Ramos (cell line): Measurements from ENCODE around the gene KANK3.
"Not testable (repeated sequence)": the region's sequence is repeated elsewhere in the genome, so short reads cannot be mapped to it uniquely, and the experiment has no call there.

Source experiments
- in situ Hi-C: fragments of 300-500 bp; cut with MboI; formaldehyde crosslinking; loops from one replicate; pipeline ENCODE4 v1.14.3; 2022; ENCODE audit warnings: low sequenced_read_pairs; ENCODE audit not compliant: unreplicated experiment

Gene KANK3

DNA sequence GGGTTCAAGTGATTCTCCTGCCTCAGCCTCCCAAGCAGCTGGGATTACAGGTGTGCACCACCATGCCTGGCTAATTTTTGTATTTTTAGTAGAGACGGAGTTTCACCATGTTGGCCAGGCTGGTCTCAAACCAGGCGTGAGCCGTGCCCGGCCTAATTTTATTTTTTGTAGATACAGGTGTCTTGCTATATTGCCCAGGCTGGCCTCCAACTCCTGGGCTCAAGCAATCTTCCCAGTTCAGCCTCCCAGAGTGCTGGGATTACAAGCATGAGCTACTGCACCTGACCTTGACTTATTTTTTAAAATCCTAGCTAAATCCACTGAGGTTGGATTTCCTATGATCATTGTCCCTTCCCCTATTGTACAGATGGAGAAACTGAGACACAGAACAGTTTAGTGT is 1.6 kb downstream of the KANK3 start:
- in situ Hi-C loops: not testable (repeated sequence)

DNA sequence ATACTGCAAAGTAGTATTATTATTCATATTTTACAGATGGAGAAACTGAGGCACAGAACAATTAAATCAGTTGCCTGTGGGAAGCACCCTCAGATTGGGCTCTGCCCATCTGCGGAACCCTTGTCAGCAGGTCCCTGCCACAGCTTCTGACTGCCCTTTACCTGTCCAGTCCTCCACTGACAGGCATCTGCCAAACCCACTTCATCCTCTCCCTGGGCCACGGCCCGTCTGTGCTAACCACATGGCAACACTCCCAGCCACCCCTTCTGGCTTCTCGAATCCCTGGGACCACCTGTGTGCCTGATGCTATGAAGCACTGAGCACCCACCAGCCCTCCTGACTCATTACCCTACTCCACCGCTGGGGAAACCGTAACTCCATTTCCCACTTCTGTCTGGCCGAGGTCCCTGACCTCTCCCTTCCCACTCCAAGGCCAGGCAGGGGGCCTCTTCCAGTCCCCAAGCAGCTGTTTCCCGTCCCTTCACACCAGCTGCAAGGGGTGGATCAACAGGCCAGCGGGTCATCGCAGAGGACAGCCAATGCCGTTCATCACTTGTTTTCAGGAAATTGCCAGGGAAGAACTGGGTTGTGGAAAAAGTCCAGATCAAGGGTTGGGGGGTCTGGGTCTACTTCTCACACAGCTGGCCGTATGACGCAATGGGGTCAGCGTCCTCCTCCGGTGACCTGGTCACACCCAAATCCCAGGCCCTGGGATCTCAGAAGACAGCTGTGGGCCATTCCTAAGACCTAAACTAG is 2.5 kb downstream of the KANK3 start:
- in situ Hi-C loops: no loop called here

DNA sequence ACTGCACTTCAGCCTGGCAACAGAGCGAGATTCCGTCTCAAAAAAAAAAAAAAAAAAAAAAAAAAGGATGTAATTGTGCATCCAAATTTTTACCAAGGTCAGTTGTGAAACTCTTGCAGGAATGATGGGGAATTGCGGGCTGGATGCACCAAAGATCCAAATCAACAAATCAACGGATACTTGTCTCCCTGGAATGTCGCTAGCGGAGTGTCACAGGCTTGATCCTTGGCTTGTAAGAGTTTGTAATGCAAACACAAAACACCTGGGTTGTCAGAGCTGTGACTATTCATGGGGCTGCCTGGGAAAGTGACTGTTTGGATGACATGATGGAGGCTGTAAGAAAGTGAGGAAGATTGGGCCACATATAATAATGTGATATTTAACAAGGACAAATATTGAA is 4.2 kb downstream of the KANK3 start:
- in situ Hi-C loops: no loop called here

DNA sequence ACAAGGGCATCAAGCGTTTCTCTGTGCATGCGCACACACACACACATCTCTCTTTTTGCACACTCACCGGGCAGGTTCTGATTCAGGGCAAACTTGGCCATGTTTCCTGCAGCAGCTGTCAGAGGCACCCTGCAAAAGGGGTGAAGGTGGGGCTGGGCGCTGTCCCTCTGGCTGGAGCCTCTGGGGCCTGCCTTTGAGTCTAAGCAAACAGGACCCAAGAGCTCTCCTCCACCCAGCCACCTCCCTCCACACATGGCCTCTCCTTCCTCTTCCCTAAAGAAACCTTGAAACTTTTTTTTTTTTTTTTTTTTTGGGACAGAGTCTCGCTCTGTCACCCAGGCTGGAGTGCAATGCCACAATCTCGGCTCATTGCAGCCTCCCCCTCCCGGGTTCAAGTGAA is 5.3 kb downstream of the KANK3 start:
- in situ Hi-C loops: no loop called here

DNA sequence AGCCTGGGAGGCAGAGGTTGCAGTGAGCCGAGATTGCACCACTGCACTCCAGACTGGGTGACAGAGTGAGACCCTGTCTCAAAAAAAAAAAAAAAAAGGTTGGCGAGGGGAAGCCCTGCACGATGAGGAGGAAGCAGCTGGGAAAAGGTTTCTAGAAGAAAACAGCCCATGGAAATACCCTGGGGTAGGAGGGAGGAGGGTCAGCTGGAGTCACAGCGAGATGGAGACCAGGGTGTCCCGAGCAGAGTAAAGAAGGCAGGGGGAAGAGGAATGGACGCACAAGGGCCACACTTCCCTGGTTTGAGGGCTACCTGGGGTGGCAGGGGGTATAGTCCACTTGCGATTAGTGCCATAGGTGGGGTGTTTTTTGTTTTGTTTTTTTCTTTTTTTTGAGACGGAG is 6.4 kb downstream of the KANK3 start:
- in situ Hi-C loops: no loop called here

DNA sequence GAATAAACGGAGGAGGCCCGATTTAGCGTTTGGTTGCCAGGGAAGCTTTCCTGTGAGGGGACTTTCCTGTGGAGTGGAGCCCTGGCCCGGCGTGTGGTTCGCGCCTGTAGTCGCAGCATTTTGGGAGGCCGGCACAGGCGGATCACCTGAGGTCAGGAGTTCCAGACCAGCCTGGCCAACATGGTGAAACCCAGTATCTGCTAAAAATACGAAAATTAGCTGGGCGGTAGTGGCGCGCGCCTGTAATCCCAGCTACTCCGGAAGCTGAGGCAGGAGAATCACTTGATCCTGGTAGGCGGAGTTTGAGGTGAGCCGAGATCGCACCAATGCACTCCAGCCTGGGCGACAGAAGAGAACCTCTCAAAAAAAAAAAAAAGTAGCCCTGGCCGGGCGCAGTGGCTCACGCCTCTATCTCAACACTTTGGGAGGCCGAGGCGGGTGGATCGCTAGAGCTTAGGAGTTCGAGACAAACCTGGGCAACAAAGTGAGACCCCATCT is 6.9 kb downstream of the KANK3 start:
- in situ Hi-C loops: no loop called here

DNA sequence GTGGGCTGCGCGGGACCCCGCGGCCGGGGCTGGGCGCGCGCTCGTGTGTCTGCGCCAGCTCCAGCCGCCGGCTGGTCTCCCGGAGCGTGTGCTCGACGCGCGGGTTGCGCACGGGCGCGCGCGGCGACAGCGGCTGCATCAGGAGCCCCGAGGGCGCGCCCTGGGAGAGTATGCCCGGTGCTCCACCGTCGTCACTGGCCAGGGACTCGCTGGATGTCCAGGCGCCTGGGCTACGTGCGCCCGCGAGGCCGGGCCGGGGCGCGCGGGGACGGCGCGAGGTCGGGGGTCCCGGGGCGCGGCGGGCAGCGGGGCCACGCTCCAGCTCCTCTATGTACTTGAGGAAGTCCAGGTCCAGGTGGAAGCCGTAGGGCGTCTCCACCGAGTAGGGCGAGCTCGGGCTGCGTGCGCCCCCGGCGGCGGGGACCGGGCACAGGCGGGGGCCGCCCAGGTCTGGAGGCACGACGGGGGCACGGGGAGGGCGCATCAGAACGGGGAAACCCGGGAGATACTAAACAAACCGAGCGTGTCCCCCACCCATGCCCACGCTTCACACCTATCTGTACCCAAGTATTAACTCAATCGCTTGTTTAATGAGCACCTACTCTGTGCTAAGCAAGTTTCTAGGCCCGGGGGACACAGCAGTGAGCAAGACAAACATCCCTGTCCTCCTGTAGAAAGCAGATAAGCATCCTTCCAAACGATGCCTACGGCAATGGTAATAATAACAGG is 7.6 kb downstream of the KANK3 start:
- in situ Hi-C loops: no loop called here

DNA sequence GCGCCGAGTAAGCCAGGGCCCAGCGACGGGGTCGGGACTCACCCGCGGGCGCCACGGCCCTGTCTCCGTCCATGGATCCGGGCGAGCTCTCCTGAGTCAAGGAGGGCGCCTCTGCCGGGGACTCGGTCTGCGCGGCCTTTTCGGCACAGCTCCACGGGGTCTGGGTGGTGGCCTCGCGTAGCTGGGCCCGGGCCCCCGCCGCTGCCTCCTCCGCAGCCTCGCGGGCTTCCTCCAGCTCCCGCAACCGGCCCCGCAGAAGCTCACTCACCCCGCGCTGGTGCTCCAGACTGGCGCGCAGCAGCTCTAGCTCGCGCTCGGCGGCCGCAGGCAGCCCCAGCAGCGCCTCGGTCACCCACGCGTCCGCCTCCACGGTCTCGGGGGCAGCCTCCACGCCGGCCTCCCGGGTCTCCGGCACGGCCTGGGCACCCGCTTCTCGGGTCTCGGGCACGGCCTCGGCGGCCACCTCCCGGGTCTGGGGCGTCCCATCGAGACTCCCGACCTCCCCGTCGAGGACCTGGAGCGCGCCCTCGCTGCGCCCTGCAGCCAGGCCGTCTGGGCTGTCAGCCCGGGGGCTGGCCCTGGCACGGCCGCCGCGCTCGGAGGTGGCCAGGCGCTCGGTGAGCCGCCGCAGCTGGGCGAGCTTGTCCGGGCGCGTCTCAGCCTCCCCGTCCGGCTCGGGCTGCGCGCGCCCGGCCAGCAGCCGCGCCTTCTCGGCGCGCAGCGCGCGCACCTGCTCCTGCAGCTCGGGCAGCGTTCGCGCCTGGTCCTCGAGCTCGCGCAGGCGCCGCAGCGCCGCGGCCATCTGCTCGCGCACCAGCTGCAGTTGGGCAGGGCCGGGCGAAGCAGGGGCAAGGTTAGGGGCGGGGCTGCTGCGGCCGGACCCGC is 8.4 kb downstream of the KANK3 start:
- in situ Hi-C loops: no loop called here

DNA sequence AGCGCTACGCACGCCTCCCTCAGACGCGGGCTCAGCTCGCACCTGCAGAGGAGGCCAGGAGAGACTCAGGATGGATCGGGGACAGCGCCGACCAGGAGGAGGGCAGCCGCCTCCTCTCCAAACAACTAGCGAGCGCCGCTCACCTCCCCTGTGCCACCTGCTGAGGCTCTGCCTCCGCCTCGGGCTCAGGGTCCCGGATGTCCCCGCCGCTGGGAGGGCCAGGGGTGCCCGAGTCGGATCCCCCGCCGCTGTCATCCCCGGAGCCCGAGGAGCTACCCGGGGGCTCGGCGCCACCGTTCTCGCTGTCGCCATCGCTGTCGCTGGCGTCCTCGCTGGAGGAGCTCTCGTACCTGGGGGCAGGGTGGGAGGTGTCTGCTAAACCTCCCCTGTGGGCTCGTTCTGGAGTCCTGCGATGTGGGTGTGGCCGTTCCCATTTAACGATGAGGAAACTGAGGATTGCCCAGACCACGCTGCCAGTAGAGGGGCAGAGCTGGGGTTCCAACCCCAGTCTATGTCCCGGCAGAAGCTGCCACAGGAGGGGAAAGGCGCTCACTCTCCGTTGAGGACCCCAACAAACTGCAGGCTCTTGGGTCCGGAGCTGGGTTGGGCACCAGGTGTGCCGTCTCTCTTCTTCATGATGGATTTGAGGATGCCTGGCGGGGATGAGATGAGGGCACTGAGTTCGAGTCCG is 9.2 kb downstream of the KANK3 start:
- in situ Hi-C loops: no loop called here

DNA sequence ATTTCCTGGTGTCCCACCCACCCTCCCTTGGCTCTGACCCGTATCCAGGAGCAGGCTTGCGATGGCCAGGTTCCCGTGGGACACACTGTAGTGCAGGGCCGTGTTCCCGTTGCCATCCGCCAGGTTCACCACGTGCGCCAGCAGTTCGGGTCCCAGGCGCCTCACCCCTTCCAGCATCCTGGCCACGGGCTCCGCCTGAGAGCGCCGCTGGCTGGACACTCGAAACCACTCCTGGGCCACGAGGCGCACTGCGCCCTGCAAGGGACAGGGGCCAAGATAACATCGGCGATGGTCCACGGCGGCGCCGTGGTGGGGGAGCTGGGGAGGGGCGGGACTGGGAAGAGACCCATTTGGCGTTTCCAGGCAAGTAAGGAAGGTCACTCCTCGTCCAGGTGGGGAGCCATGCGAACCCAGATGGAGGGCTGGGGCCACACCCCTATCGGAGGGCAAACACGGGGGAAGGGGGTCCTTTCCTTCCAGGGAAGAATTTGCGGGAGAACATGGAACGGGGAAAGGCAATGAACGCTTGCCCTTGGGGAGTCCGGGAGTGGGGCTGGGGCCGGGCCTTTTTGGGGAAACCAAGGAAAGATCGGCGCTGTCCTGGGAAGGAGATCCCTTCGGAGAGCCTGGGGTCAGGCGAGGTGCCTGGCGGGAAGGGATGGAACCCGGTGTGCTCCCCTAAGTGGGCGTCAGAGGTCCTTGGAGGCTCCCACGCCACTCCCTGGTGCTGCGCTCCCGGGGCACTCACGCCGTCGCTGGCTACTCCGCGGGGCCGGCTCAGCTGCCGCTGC is 9.9 kb downstream of the KANK3 start:
- in situ Hi-C loops: no loop called here

DNA sequence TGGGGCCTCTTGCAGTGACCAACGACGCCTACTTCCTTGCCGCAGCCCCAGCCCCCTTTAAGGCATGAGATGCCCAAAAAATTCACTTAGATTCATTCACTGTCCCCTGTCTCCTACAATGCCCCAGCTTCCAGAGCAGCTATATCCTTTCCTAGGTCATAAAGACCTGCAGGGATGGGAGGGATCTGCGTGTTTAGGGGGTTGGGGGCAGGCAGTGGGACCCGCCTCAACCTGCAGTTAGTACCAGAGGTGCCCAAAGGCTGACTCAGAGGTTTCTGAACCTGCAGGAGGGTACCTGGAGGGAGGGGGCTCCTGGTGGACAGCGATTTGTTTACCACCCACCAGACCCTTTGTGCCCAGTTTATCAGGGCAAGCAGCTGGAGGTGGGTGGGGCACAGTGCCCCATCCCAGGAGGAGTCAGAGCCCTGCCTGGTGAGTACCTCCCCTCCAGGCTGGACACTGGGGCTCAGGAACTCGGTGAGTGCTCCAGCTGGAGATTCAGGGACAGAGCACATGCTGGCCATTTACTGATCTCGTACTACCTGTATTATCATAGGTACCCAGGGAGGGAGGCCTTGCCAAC is 11.7 kb downstream of the KANK3 start:
- in situ Hi-C loops: no loop called here

DNA sequence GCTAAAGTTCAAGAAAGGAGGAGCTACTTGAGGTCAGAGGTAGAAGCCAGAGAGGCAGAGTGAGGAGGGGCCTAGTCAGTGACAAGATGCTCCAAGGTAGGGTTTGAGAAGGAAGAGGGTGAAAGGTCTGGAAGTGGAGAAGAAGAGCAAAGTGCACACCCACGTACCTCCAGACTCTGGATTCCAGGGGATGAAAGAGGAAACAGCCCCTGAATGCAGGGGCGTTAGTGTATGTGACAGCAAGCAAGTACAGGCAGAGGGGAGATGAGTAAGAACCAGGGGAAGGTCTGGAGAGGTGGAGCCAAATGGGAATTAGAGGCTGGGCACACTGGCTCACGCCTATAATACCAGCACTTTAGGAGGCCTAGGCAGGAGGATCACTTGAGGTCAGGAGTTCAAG is 13.1 kb downstream of the KANK3 start:
- in situ Hi-C loops: no loop called here

DNA sequence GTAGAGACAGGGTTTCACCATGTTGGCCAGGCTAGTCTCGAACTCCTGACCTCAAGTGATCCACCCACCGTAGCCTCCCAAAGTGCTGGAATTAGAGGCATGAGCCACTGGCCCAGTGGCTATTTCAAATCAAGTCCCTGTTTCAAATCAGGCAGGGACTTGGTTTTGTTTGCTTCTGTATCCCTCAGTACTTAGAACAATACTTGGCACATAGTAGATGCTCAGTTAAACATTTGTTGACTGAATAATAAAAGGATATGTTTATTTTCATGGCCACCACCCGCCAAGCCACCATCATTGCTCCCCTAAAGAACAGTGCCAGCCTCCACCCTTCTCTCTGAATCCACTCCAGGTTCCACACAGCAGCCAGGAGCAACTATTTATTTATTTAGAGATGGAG is 17.6 kb downstream of the KANK3 start:
- in situ Hi-C loops: no loop called here

DNA sequence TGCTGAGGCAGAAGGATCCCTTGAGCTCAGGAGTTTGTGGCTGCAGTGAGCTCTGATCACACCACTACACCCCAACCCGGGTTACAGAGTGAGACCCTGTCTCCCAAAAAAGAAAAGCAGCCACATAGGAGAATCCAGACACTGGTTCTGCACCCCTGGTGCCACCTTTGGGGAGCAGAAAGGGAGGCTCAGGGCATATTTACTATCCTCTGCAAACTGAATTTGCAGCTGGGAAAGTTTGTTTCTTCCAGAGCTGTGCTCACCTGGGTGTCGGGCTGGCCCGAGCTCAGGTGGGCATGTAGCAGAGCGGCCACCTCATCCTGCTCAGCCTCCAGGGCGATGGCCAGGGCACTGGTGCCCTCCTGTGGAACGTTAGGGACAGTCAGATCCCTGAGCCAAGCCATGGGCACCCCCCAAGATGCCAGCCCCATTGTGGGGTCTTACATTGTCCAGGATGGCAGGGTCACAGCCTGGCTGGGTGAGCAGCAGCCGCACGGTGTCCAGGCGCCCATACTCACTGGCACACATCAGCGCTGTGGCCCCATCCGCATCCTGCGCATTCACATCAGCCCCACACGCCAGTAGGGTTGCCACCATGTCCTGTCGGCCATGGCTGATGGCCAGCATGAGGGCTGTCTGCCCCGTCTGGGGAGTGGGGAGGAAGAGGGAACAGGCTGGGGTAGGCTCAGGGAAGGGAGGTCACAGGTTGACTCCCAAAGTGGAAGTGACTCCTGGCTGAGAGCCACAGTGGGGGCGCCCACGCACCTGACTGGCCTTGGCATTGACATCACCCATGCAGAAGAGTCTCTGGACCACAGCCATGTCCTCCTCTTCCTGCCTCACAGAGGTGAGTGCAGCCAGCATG is 18.6 kb downstream of the KANK3 start:
- in situ Hi-C loops: no loop called here

DNA sequence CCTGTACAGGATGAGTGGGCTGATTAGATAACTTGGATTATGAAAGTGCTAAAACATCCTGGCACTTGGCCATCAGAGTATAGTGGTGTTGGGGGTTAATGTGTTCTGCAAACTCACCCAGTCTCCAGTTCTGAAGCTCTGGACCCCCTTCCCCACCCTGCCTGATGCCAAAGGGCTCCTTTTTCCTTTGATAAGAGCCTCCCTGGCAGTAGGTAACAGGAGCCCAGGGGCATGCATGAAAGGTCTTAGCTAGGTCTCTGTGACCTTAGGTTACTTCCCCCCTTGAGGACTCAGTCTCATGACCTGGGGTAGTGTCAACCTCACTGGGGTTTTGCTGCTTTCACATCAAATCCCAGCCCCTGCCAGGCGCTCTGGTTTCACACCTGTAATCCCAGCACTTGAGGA is 19.3 kb downstream of the KANK3 start:
- in situ Hi-C loops: no loop called here

DNA sequence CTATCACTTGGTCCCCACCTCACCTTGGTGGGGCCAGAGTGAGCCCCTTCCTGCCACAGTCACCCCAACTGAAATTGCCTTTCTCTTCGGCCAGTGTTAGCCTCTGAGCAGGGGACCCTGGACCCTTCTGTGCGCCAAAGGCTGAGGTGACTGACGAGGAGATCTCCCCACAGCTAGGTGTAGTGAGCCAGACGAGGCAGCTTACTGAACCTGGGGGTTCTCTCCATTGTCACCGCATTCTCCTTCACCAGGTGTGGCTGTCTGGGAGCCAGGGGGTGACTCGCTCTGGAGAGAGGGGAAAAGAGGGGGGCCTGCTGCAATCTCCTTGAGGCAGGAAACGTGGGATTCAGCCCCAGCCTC is 20.4 kb downstream of the KANK3 start:
- in situ Hi-C loops: no loop called here

DNA sequence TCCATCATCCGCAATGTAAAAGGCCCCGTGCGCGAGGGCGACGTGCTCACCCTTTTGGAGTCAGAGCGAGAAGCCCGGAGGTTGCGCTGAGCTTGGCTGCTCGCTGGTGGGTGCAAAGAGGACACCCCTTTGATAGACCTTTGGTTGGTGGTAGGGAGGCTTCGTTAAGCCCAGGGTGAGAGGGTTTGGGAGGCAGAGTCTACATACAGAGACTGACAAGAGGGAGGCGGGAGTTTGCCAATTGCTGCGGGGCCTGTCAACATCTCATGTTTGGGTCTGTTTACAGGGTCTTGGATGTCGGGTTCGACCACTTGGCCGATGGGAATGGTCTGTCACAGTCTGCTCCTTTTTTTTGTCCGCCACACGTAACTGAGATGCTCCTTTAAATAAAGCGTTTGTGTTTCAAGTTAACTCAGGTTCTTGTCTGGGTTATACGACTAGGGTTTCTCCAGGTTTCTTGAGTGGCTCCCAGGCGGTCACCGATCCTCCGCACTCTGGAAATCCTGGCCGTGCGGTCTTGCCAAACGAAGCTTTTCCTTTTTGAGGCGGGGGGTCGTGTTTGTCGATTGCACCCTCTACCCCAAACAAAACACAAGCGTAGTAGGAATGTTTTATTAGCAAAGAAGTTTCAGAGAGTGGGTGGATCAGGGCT is 20.9 kb downstream of the KANK3 start:
- in situ Hi-C loops: no loop called here
